ENCODE data around the gene HBS1L.
A peak's percentile ranks its signal among the peaks of the same experiment; 100 is the strongest.

DNA sequence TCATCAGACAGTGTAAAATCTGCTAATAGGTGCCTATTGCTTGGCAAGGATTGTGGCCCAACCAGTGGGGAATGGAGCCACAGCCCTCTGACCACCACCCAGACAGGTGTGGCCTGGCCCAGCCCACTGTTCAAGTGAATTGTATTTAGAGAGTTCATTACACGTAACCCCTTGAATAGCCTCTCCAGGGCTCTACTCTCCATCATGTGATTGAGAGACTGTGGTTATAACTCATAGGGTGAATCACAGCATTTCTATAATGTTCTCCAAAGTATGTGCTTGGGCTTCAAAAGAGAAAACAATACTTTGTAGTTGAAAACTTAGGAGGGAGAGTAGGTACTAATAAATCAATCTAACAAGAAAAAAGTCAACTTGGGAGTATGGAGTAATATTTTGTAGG, 143.1 kb downstream of the HBS1L start:
- TF ChIP-seq, protein P1, sequence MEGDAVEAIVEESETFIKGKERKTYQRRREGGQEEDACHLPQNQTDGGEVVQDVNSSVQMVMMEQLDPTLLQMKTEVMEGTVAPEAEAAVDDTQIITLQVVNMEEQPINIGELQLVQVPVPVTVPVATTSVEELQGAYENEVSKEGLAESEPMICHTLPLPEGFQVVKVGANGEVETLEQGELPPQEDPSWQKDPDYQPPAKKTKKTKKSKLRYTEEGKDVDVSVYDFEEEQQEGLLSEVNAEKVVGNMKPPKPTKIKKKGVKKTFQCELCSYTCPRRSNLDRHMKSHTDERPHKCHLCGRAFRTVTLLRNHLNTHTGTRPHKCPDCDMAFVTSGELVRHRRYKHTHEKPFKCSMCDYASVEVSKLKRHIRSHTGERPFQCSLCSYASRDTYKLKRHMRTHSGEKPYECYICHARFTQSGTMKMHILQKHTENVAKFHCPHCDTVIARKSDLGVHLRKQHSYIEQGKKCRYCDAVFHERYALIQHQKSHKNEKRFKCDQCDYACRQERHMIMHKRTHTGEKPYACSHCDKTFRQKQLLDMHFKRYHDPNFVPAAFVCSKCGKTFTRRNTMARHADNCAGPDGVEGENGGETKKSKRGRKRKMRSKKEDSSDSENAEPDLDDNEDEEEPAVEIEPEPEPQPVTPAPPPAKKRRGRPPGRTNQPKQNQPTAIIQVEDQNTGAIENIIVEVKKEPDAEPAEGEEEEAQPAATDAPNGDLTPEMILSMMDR (conservative IDR thresholded peaks at IDR 0.05; ENCODE audit: low read depth, low read length), result no peak
- TF ChIP-seq POLR2A (IDR thresholded peaks at IDR 0.05; ENCODE audit: low read depth, low read length) (no peak), MXI1 (IDR thresholded peaks at IDR 0.05; ENCODE audit: borderline replicate concordance, low read depth, low read length) (no peak), RAD21 (IDR thresholded peaks at IDR 0.05; ENCODE audit: low read length) (no peak), MAZ (IDR thresholded peaks at IDR 0.05; ENCODE audit: borderline replicate concordance, low read depth, low read length) (no peak), RCOR1 (IDR thresholded peaks at IDR 0.05; ENCODE audit: insufficient replicate concordance, low read length) (no peak), RFX5 (IDR thresholded peaks at IDR 0.05; ENCODE audit: low read depth, low read length) (no peak), CHD1 (IDR thresholded peaks at IDR 0.05; ENCODE audit: low read depth, low read length) (no peak), BHLHE40 (IDR thresholded peaks at IDR 0.05; ENCODE audit: low read depth, low read length) (0 out of 2 replicates have a peak, but pooled peaks have one; percentile 18), FOS (IDR thresholded peaks at IDR 0.05; ENCODE audit: low read depth, low read length) (no peak), CEBPB (IDR thresholded peaks at IDR 0.05; ENCODE audit: low read depth, low read length) (no peak), NFE2L2 (IDR thresholded peaks at IDR 0.05; ENCODE audit: low read depth, low read length) (no peak), MAFK (IDR thresholded peaks at IDR 0.05; ENCODE audit: low read depth, low read length) (no peak)
- TF ChIP-seq, protein P2, sequence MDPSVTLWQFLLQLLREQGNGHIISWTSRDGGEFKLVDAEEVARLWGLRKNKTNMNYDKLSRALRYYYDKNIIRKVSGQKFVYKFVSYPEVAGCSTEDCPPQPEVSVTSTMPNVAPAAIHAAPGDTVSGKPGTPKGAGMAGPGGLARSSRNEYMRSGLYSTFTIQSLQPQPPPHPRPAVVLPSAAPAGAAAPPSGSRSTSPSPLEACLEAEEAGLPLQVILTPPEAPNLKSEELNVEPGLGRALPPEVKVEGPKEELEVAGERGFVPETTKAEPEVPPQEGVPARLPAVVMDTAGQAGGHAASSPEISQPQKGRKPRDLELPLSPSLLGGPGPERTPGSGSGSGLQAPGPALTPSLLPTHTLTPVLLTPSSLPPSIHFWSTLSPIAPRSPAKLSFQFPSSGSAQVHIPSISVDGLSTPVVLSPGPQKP (IDR thresholded peaks at IDR 0.05; ENCODE audit: borderline replicate concordance, low read depth, low read length), result no peak

Data from IMR-90 (cell line).